ENCODE data around the gene CTRB2.

DNA sequence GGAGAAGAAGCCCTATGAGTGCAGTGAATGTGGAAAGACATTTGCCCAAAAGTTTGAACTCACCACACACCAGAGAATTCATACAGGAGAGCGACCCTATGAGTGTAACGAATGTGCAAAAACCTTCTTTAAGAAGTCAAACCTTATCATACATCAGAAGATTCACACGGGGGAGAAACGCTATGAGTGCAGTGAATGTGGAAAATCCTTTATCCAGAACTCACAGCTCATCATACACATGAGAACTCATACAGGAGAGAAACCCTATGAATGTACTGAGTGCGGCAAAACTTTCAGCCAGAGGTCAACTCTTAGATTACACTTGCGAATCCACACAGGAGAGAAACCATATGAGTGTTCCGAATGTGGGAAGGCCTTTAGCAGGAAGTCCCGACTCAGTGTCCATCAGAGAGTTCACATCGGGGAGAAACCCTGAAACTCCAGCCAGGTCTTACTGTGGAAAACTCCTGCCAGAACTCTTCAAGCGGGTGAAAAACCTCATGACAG, 37.0 kb downstream of the CTRB2 start:
- TF ChIP-seq CTCF (IDR thresholded peaks at IDR 0.05) (no peak), POLR2AphosphoS5 (IDR thresholded peaks at IDR 0.05) (no peak)
